Activated CD4-positive, CD25-positive, alpha-beta regulatory T cell treated with anti-CD3 and anti-CD28 coated beads, Interleukin-2, amount 50 U/mL, for 72 hours (primary cell): ENCODE measurements around the gene PRDM7.
"Not testable (repeated sequence)": the region's sequence is repeated elsewhere in the genome, so short reads cannot be mapped to it uniquely, and the experiment has no call there.

Experiments
- DNase-seq: peaks from one replicate; pipeline ENCODE4 v3.0.0; 2021

Gene PRDM7

GRCh38 chr16:90011508-90011819 lies 65.7 kb downstream of the PRDM7 start:
- DNase-seq: no peak

- no peak for DNase-seq
These were observed 66.2 kb downstream of the PRDM7 start for GRCh38 chr16:90010676-90011507.

- no peak for DNase-seq
These were observed 67.8 kb downstream of the PRDM7 start for GRCh38 chr16:90009172-90009899.

- DNase-seq: peak; percentile 49
These were observed 68.4 kb downstream of the PRDM7 start for GRCh38 chr16:90008708-90009145.

- DNase-seq: not testable (repeated sequence)
These were observed 69.4 kb downstream of the PRDM7 start for GRCh38 chr16:90007635-90008234.

- DNase-seq: no peak
These were observed 70.1 kb downstream of the PRDM7 start for GRCh38 chr16:90007015-90007414.
